Keratinocyte (primary cell): ENCODE results near the gene ALPI. TPM values are rescaled to one million over a fixed set of nuclear protein-coding genes. Genes with fewer than 3 reads are reported as not detected.
"Not testable (repeated sequence)": the region's sequence is repeated elsewhere in the genome, so short reads cannot be mapped to it uniquely, and the experiment has no call there.

Experiments
- DNase-seq: peaks from one replicate; pipeline ENCODE4 v3.0.0-alpha.2; 2011; ENCODE audit warnings: low read depth, missing footprints, low spot score
- FAIRE-seq: peaks from 2 replicates; lab custom pipeline; 2011; peaks lifted over from hg19 to GRCh38; lab: Jason Lieb, UNC
- H2AFZ ChIP-seq: 2 replicates; pipeline ENCODE4 v1.6.0; 2012; ENCODE audit warnings: low read length, control low read depth, inconsistent platforms; ENCODE audit not compliant: control insufficient read depth
- H3K27ac ChIP-seq: 2 replicates; pipeline ENCODE4 v1.5.1; 2011; ENCODE audit warnings: low read length; ENCODE audit not compliant: control insufficient read depth, insufficient read depth
- H3K27me3 ChIP-seq: 3 replicates; pipeline ENCODE4 v1.6.0; 2011; ENCODE audit warnings: low read length; ENCODE audit not compliant: control insufficient read depth, insufficient read depth; ENCODE audit errors: extremely low read depth
- H3K36me3 ChIP-seq, 2 experiments: 2 replicates in 1 of 2; 3 replicates in 1 of 2; pipeline ENCODE4 v1.5.1; 2011; ENCODE audit warnings: low read length in 2 of 2, mild to moderate bottlenecking in 1 of 2; ENCODE audit not compliant: control insufficient read depth in 2 of 2, insufficient read depth in 2 of 2; ENCODE audit errors: extremely low read depth in 1 of 2
- H3K4me1 ChIP-seq: 3 replicates; pipeline ENCODE4 v1.5.1; 2011; ENCODE audit warnings: low read length; ENCODE audit not compliant: control insufficient read depth, insufficient read depth; ENCODE audit errors: extremely low read depth
- H3K4me2 ChIP-seq: 3 replicates; pipeline ENCODE4 v1.6.0; 2011; ENCODE audit warnings: low read depth, low read length; ENCODE audit not compliant: control insufficient read depth, insufficient read depth; ENCODE audit errors: extremely low read depth
- H3K4me3 ChIP-seq, 3 experiments: fragments of 200-600 bp in 1 of 3; sonication (generic) in 1 of 3; 2 replicates in 2 of 3; 3 replicates in 1 of 3; pipeline ENCODE4 v1.5.1; 2011 to 2016; ENCODE audit warnings: low read length in 3 of 3, mild to moderate bottlenecking in 3 of 3, control low read depth in 2 of 3, inconsistent platforms in 1 of 3, low read depth in 1 of 3, mixed read lengths in 1 of 3, mixed run types in 1 of 3, moderate library complexity in 1 of 3; ENCODE audit not compliant: control insufficient read depth in 2 of 3, insufficient read depth in 2 of 3; ENCODE audit errors: extremely low read depth in 1 of 3
- H3K79me2 ChIP-seq: 2 replicates; pipeline ENCODE4 v1.6.0; 2012; ENCODE audit warnings: low read length; ENCODE audit not compliant: control insufficient read depth, insufficient read depth
- H3K9ac ChIP-seq: 3 replicates; pipeline ENCODE4 v1.6.0; 2011; ENCODE audit warnings: low read length; ENCODE audit not compliant: control insufficient read depth, insufficient read depth; ENCODE audit errors: extremely low read depth
- H3K9me1 ChIP-seq: 3 replicates; pipeline ENCODE4 v1.6.0; 2011; ENCODE audit warnings: low read length; ENCODE audit not compliant: control insufficient read depth, insufficient read depth; ENCODE audit errors: extremely low read depth
- H3K9me3 ChIP-seq: 2 replicates; pipeline ENCODE4 v1.5.1; 2012; ENCODE audit warnings: low read depth, low read length; ENCODE audit not compliant: control insufficient read depth
- H4K20me1 ChIP-seq: 3 replicates; pipeline ENCODE4 v1.6.0; 2011; ENCODE audit warnings: low read length; ENCODE audit not compliant: control insufficient read depth, insufficient read depth; ENCODE audit errors: extremely low read depth
- CTCF ChIP-seq, 3 experiments: IDR thresholded peaks in 1 of 3; conservative IDR thresholded peaks in 1 of 3; optimal IDR thresholded peaks in 1 of 3; 2 replicates in 2 of 3; 3 replicates in 1 of 3; pipeline versions ENCODE3 to v1.5.1; 2011; ENCODE audit warnings: low read length in 3 of 3, mild to moderate bottlenecking in 3 of 3, moderate library complexity in 2 of 3, control low read depth in 1 of 3, inconsistent platforms in 1 of 3; ENCODE audit not compliant: insufficient read depth in 2 of 3; ENCODE audit errors: extremely low read depth in 1 of 3
- EZH2 ChIP-seq: IDR thresholded peaks from one replicate; pipeline ENCODE4 v1.6.1; 2012; ENCODE audit warnings: inconsistent platforms, mild to moderate bottlenecking, low read length, moderate library complexity
- dilution Hi-C: fragments of 300-500 bp; cut with MboI; formaldehyde crosslinking; loops from one replicate; pipeline ENCODE4 v1.7.0; 2020; ENCODE audit warnings: low sequenced_read_pairs; ENCODE audit not compliant: extremely low pct_ligation_motif_present
- polyA plus RNA-seq, 5 experiments: library from polyadenylated mRNA; depleted of rRNA in 3 of 5; stranded (reverse) in 3 of 5; stranded (forward) in 1 of 5; unstranded in 1 of 5; fragments of >200 nt; gene quantifications; 1 replicate in 1 of 5; 2 replicates in 3 of 5; 3 replicates in 1 of 5; pipeline versions ENCODE4 v1.2.1 to v1.2.3, GENCODE V29; 2011 to 2012; ENCODE audit warnings: missing spikeins in 2 of 5, low read depth in 1 of 5, low replicate concordance in 1 of 5

ALPI gene
- polyA plus RNA-seq, 1 donor (not counting 4 experiments of a cell fraction or from before 2014, with no cell fraction given) = not detected

- Histone ChIP-seq H3K36me3 (no peaks in the 10 kb centered on the region), H3K9ac (no peak overlapping the region), H3K27me3 (peaks cover 3% of the 10 kb centered on the region), H3K79me2 (no peaks in the 10 kb centered on the region), H2AFZ (no peak overlapping the region), H3K4me1 (no peaks in the 10 kb centered on the region), H3K4me2 (no peak overlapping the region), H3K9me1 (no peaks in the 10 kb centered on the region), H4K20me1 (no peaks in the 10 kb centered on the region), H3K4me3 (no peak overlapping the region), H3K9me3 (no peaks in the 10 kb centered on the region), H3K27ac (no peak overlapping the region)
- dilution Hi-C loops = loop anchor here (25.0 kb wide), 1 partner anchor 552 kb away; no protein-coding TSS in a partner anchor
- peak in 1 of 3 experiments; percentile 42 for TF ChIP-seq CTCF (optimal IDR thresholded peaks at IDR 0.05 in 1 of 3, IDR thresholded peaks at IDR 0.05 in 1 of 3, conservative IDR thresholded peaks at IDR 0.05 in 1 of 3; ENCODE audit: extremely low read depth in 1 of 3, insufficient read depth in 2 of 3, low read length in 3 of 3)
- TF ChIP-seq EZH2 = no peak
- DNase-seq (no peak), FAIRE-seq (no peak)
Measured at GRCh38 chr2:232439758-232440135, 16.2 kb upstream of the ALPI start.

- peak; percentile 60 for FAIRE-seq
- TF ChIP-seq CTCF (optimal IDR thresholded peaks at IDR 0.05 in 1 of 3, IDR thresholded peaks at IDR 0.05 in 1 of 3, conservative IDR thresholded peaks at IDR 0.05 in 1 of 3; ENCODE audit: extremely low read depth in 1 of 3, insufficient read depth in 2 of 3, low read length in 3 of 3) = peak; percentile 74 to 95 (median 93)
- not testable (repeated sequence) for H2AFZ ChIP-seq
Measured at GRCh38 chr2:232440220-232441018, 15.5 kb upstream of the ALPI start.

More at GRCh38 chr2:232440220-232441018, 15.5 kb upstream of the ALPI start:
- H3K4me3 ChIP-seq, H4K20me1 ChIP-seq, H3K9ac ChIP-seq, DNase-seq, H3K9me3 ChIP-seq, H3K4me2 ChIP-seq, H3K36me3 ChIP-seq, H3K27me3 ChIP-seq, H3K4me1 ChIP-seq, H3K79me2 ChIP-seq, H3K9me1 ChIP-seq, H3K27ac ChIP-seq: not testable (repeated sequence)
- dilution Hi-C loops = loop anchor here (25.0 kb wide), 1 partner anchor 553 kb away; no protein-coding TSS in a partner anchor
